Stimulated activated CD4-positive, alpha-beta T cell treated with anti-CD3 and anti-CD28 coated beads, Interleukin-4, amount 100 ng/mL, for 48 hours (primary cell): Measurements from ENCODE around the gene VPS8.

Experiments used
- DNase-seq, 2 donors: peaks; one replicate each; pipeline ENCODE4 v3.0.0-alpha.2; 2020; ENCODE audit warnings: low read depth in 2 of 2

Gene VPS8

GRCh38 chr3:184811034-184811433 lies 932 bp upstream of the VPS8 start:
- DNase-seq: no peak

GRCh38 chr3:184811663-184811998 lies 335 bp upstream of the VPS8 start:
- DNase-seq: no peak

- DNase-seq: no peak
Observed at GRCh38 chr3:184812662-184813042, 686 bp downstream of the VPS8 start.

GRCh38 chr3:184813357-184813756 lies 1.4 kb downstream of the VPS8 start:
- no peak for DNase-seq

- no peak for DNase-seq
Observed at GRCh38 chr3:184814214-184814613, 2.2 kb downstream of the VPS8 start.

GRCh38 chr3:184815046-184815930 lies 3.3 kb downstream of the VPS8 start:
- DNase-seq: no peak

GRCh38 chr3:184816614-184817013 lies 4.6 kb downstream of the VPS8 start:
- no peak for DNase-seq

- DNase-seq: no peak
Observed at GRCh38 chr3:184820525-184820924, 8.6 kb downstream of the VPS8 start.

- no peak for DNase-seq
Observed at GRCh38 chr3:184821034-184821433, 9.1 kb downstream of the VPS8 start.

- no peak for DNase-seq
Observed at GRCh38 chr3:184822081-184822480, 10.1 kb downstream of the VPS8 start.

- no peak for DNase-seq
Observed at GRCh38 chr3:184822654-184823053, 10.7 kb downstream of the VPS8 start.

- no peak for DNase-seq
Observed at GRCh38 chr3:184823990-184824389, 12.0 kb downstream of the VPS8 start.

GRCh38 chr3:184825121-184825820 lies 13.3 kb downstream of the VPS8 start:
- DNase-seq: no peak

GRCh38 chr3:184827572-184827971 lies 15.6 kb downstream of the VPS8 start:
- no peak for DNase-seq

GRCh38 chr3:184832044-184832443 lies 20.1 kb downstream of the VPS8 start:
- no peak for DNase-seq

GRCh38 chr3:184832903-184833302 lies 20.9 kb downstream of the VPS8 start:
- no peak for DNase-seq

- DNase-seq: no peak
Observed at GRCh38 chr3:184836090-184836822, 24.3 kb downstream of the VPS8 start.

GRCh38 chr3:184842433-184842832 lies 30.5 kb downstream of the VPS8 start:
- no peak for DNase-seq

GRCh38 chr3:184845819-184846218 lies 33.9 kb downstream of the VPS8 start:
- no peak for DNase-seq

GRCh38 chr3:184846496-184846895 lies 34.5 kb downstream of the VPS8 start:
- DNase-seq: no peak

GRCh38 chr3:184848934-184849333 lies 37.0 kb downstream of the VPS8 start:
- no peak for DNase-seq

- DNase-seq: no peak
Observed at GRCh38 chr3:184850201-184850600, 38.2 kb downstream of the VPS8 start.

GRCh38 chr3:184857099-184857498 lies 45.1 kb downstream of the VPS8 start:
- DNase-seq: no peak
